ENCODE data around the gene RAB25.
"Not testable (repeated sequence)": the region's sequence is repeated elsewhere in the genome, so short reads cannot be mapped to it uniquely, and the experiment has no call there.

The RAB25 gene

GRCh38 chr1:156104065-156104810 is 43.3 kb downstream of the RAB25 start:
- DNase-seq, result peak; percentile 46

GRCh38 chr1:156104861-156105832 is 44.2 kb downstream of the RAB25 start:
- no peak for DNase-seq

- no peak for DNase-seq
Measured at GRCh38 chr1:156106624-156107488, 45.9 kb downstream of the RAB25 start.

GRCh38 chr1:156108057-156108456 is 47.1 kb downstream of the RAB25 start:
- no peak for DNase-seq

- DNase-seq, result no peak
Measured at GRCh38 chr1:156108664-156109241, 47.8 kb downstream of the RAB25 start.

GRCh38 chr1:156110252-156110651 is 49.3 kb downstream of the RAB25 start:
- no peak for DNase-seq

- DNase-seq, result no peak
Measured at GRCh38 chr1:156111355-156111962, 50.5 kb downstream of the RAB25 start.

GRCh38 chr1:156112276-156113137 is 51.5 kb downstream of the RAB25 start:
- DNase-seq, result no peak

- DNase-seq, result no peak
Measured at GRCh38 chr1:156113282-156113950, 52.5 kb downstream of the RAB25 start.

- peak; percentile 87 for DNase-seq
Measured at GRCh38 chr1:156114101-156114918, 53.4 kb downstream of the RAB25 start, which contains the start of gene LMNA. Gene LMNA (plus strand): TSS chr1:156114711. CDS start chr1:156114919, 208 bp downstream.

- peak; percentile 44 for DNase-seq
Measured at GRCh38 chr1:156114919-156115513, 54.1 kb downstream of the RAB25 start.

- peak; percentile 34 for DNase-seq
Measured at GRCh38 chr1:156115514-156116374, 54.8 kb downstream of the RAB25 start.

- not testable (repeated sequence) for DNase-seq
Measured at GRCh38 chr1:156116731-156117130, 55.8 kb downstream of the RAB25 start.

- no peak for DNase-seq
Measured at GRCh38 chr1:156117414-156118176, 56.6 kb downstream of the RAB25 start.

GRCh38 chr1:156118177-156118868 is 57.4 kb downstream of the RAB25 start:
- DNase-seq, result no peak

- DNase-seq, result peak; percentile 71
Measured at GRCh38 chr1:156119503-156120209, 58.7 kb downstream of the RAB25 start.

Data from CD4-positive, alpha-beta T cell treated with Interleukin-17A for 4 hours (primary cell).